Measurements from ENCODE around the gene TMEM52. TPM values are rescaled to one million over a fixed set of nuclear protein-coding genes. Genes with fewer than 3 reads are reported as not detected.

Gene TMEM52
- total RNA-seq, 4 donors from 2014 or later, result 0.40 to 3.1 (median 1.8) TPM

DNA sequence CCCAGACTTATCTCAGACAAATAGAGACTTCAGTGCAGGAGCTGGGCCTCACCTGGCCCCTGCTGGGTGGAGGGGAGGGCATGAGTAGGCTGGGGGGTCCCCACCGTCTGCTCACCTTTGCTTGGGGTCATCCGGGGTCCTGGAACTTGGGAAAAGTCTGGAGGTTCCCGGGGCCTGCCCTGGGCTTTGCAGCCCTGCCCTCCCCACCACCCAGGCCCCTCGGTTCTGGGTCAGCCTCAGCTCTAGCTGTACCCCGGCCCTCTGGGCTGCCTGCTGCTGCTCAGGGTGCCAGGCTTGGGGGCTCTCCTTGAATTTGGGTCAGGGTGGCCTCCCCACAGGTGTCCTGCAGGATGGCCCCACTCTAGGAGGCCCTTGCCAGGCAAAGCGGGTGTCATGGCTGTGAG is 2.4 kb upstream of the TMEM52 start:
- Histone ChIP-seq H3K27ac (no peak overlapping the region), H3K9me3 (no peaks in the 10 kb centered on the region), H3K4me3 (no peak overlapping the region), H3K4me1 (peaks cover 3 to 23% (median 11%) of the 10 kb centered on the region in 3 donors), H3K27me3 (no peaks in the 10 kb centered on the region), H3K36me3 (no peaks in the 10 kb centered on the region)
- TF ChIP-seq EP300 (IDR thresholded peaks at IDR 0.05), result no peak
- TF ChIP-seq, protein P1, sequence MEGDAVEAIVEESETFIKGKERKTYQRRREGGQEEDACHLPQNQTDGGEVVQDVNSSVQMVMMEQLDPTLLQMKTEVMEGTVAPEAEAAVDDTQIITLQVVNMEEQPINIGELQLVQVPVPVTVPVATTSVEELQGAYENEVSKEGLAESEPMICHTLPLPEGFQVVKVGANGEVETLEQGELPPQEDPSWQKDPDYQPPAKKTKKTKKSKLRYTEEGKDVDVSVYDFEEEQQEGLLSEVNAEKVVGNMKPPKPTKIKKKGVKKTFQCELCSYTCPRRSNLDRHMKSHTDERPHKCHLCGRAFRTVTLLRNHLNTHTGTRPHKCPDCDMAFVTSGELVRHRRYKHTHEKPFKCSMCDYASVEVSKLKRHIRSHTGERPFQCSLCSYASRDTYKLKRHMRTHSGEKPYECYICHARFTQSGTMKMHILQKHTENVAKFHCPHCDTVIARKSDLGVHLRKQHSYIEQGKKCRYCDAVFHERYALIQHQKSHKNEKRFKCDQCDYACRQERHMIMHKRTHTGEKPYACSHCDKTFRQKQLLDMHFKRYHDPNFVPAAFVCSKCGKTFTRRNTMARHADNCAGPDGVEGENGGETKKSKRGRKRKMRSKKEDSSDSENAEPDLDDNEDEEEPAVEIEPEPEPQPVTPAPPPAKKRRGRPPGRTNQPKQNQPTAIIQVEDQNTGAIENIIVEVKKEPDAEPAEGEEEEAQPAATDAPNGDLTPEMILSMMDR (IDR thresholded peaks at IDR 0.05), result no peak
- no CpG with 5 or more reads among the region's 6 CpGs for WGBS, 2 donors (ENCODE audit: low coverage in 1 of 2)
- ATAC-seq, result no peak

DNA sequence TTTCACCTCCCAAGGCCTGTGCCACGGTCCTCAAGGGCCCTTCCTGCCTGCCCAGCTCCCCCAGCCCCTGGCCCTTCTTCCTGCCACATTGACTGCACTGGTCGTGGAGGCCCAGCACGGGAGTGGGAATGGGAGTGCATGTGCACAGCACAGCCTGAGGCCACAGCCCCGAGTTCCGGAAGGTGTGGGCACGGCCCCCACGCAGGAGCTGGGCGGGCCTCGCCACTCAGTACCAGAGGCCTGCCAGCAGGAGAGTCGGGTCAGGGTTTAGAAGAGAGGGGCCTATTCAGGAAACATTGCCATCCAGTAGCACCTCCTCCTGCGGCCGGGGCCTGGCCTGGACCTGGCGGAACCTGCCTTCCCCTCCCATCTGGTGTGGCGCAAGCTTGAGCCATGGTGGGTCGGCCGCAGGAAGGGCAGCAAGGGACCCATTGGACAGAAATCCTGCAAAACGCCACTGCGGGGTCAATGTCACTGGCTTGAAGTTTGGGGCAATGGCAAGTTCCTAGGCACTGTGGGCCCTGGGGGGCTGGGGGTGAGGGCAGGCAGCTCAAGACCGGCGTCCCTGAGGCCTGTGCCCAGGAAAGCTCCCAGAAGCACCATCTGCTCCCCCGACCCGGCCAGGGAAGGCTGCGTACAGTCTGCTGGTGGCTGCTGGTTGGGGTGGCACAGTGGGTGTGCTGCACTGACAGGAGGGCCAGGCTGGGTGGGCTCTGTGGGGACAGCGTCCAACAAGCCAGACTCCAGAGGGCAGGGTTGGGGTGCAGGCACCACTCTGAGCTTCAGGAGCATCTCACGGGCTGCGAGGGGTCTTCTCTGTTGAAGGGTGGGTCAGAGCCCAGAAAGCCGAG is 1.8 kb upstream of the TMEM52 start:
- H3K27me3 ChIP-seq, result no peaks in the 10 kb centered on the region
- peak overlapping the region in 3 of 4 donors; percentile 77 to 81 (median 79) for H3K27ac ChIP-seq
- peaks cover 3 to 23% (median 11%) of the 10 kb centered on the region in 3 donors for H3K4me1 ChIP-seq
- H3K4me3 ChIP-seq, result no peak overlapping the region
- TF ChIP-seq POLR2AphosphoS5 (IDR thresholded peaks at IDR 0.05) (no peak), POLR2A (IDR thresholded peaks at IDR 0.05) (no peak), EP300 (IDR thresholded peaks at IDR 0.05) (no peak)
- TF ChIP-seq, protein P1 (IDR thresholded peaks at IDR 0.05), result no peak
- no peaks in the 10 kb centered on the region for H3K9me3 ChIP-seq
- ATAC-seq, result no peak
- no peaks in the 10 kb centered on the region for H3K36me3 ChIP-seq
- WGBS, 2 donors (ENCODE audit: low coverage in 1 of 2), result no CpG with 5 or more reads among the region's 27 CpGs

DNA sequence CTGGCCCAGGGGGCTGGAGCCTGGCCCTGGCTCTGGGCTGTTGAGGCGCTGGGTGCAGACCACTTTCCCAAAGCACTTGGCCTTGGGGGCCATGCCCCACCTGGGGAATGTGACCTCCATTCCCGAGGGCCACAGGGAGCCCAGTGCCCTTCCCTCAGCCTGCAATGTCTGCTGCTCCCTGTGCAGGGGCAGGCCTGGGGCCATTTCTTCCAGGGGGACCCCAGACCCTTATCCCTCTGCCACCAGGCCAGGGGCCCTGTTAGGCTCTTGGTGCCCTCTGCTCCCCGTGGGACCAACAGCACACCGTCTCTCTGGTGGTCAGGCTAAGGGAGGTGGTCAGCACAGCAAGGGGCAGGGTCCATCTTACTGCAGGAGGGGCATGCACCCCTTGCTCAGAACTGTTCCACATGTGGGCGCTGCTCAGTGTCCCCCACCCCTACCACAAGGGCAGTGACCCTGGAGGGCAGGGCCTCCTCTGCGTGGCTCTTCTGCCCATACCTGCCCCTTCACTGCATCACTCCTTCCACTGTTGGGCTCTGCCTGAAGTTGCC is 1.1 kb upstream of the TMEM52 start:
- H3K27ac ChIP-seq, result peak overlapping the region in 3 of 4 donors; percentile 77 to 81 (median 79)
- no CpG with 5 or more reads among the region's 6 CpGs for WGBS, 2 donors (ENCODE audit: low coverage in 1 of 2)

DNA sequence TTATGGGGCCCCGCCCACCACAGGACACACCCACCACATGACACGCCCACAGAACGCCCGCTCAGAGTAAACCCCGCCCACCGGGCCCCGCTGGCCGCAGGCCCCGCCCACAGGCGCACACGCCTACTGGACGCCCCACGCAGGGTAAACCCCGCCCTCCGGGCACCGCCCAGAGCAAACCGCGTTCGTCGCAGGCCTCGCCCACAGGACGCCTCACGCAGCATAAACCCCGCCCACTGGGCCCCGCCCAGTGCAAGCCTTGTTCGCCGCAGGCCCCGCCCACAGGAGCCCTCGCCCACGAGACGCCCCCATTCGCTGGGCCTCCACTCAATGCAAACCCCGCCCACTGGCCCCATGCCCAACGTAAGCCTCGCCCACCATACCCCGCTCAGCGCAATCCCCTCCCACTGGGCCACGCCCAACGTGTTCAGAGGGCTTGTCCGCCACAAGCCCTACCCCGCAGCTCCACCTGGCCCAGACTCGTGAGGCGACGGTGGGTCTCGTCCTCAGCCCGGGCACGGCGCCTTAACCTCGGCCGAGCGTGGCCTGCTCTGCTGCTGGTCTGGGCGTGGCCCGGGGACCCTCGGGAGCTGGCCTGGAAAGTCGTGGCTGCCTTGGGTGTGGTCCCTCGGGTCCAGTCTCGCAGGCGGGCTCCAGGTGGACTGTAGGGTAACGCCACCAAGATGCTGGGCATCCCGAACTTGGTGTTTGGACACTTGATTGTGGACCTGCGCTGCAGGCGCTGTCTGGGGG is 401 bp upstream of the TMEM52 start:
- TF ChIP-seq, protein P1 (IDR thresholded peaks at IDR 0.05), result no peak
- TF ChIP-seq EP300 (IDR thresholded peaks at IDR 0.05) (no peak), POLR2AphosphoS5 (IDR thresholded peaks at IDR 0.05) (no peak), POLR2A (IDR thresholded peaks at IDR 0.05) (no peak)
- Histone ChIP-seq H3K9me3 (no peaks in the 10 kb centered on the region), H3K4me3 (peak overlapping the region; percentile 37 to 66), H3K27me3 (no peaks in the 10 kb centered on the region), H3K4me1 (peaks cover 3 to 23% (median 11%) of the 10 kb centered on the region in 3 donors), H3K36me3 (no peaks in the 10 kb centered on the region), H3K27ac (peak overlapping the region in 3 of 4 donors; percentile 77 to 81 (median 79))
- WGBS, 2 donors (ENCODE audit: low coverage in 1 of 2), result 40% methylated on average over 1 of the region's 62 CpGs; no CpG with 5 or more reads in 1 of the 2 donors
- peak; percentile 92 for ATAC-seq

More for the DNA sequence above, 1.1 kb upstream of the TMEM52 start:
- no peak for ATAC-seq
- no peaks in the 10 kb centered on the region for H3K9me3 ChIP-seq
- H3K36me3 ChIP-seq, result no peaks in the 10 kb centered on the region
- TF ChIP-seq POLR2AphosphoS5 (IDR thresholded peaks at IDR 0.05) (no peak), POLR2A (IDR thresholded peaks at IDR 0.05) (no peak), EP300 (IDR thresholded peaks at IDR 0.05) (no peak)
- TF ChIP-seq, protein P1 (IDR thresholded peaks at IDR 0.05), result no peak
- H3K27me3 ChIP-seq, result no peaks in the 10 kb centered on the region
- peak overlapping the region in 1 of 2 donors; percentile 66 for H3K4me3 ChIP-seq
- peaks cover 3 to 23% (median 11%) of the 10 kb centered on the region in 3 donors for H3K4me1 ChIP-seq

All from gastroesophageal sphincter (tissue), 4 donors.